SK-N-SH (cell line): ENCODE data around the gene TFF1. TPM values are rescaled to one million over a fixed set of nuclear protein-coding genes. Genes with fewer than 3 reads are reported as not detected.

Experiments used
- CTCF ChIA-PET: fragments of 300-600, 350-600 bp; formaldehyde crosslinking; extraction: SDS; loops from one replicate; lab custom pipeline; 2021; lab: Yijun Ruan, JAX
- POLR2A ChIA-PET: fragments of 350-600 bp; sonication (Branson Sonifier 250); formaldehyde crosslinking; extraction: SDS; loops from one replicate; lab custom pipeline; 2020; ENCODE audit warnings: antibody characterized with exemption, inconsistent platforms; lab: Yijun Ruan, JAX
- DNase-seq: peaks from one replicate; pipeline ENCODE4 v3.0.0; 2012
- H2AFZ ChIP-seq: fragments of 200-600 bp; sonication (generic); 2 replicates; pipeline ENCODE4 v1.8.1; 2016; ENCODE audit warnings: antibody characterized with exemption, mild to moderate bottlenecking, low read depth
- H3F3A ChIP-seq: fragments of 200-600 bp; sonication (generic); replicated peaks from 2 replicates; pipeline ENCODE3; 2016; ENCODE audit warnings: antibody characterized with exemption, mild to moderate bottlenecking; ENCODE audit not compliant: insufficient read depth
- H3K27ac ChIP-seq, 2 experiments: fragments of 200-500 bp in 1 of 2; fragments of 200-600 bp in 1 of 2; sonication (Bioruptor generic) in 1 of 2; sonication (generic), shearing (Covaris generic) in 1 of 2; 2 replicates each; pipeline versions ENCODE4 v1.5.1 to v1.6.1; 2014 to 2016; ENCODE audit warnings: low read depth in 2 of 2, inconsistent platforms in 1 of 2, low read length in 1 of 2, mild to moderate bottlenecking in 1 of 2, mixed read lengths in 1 of 2
- H3K27me3 ChIP-seq: fragments of 200-600 bp; sonication (generic), shearing (Covaris generic); 2 replicates; pipeline ENCODE4 v1.6.1; 2016; ENCODE audit warnings: mixed run types; ENCODE audit not compliant: insufficient read depth
- H3K36me3 ChIP-seq, 2 experiments: fragments of 200-500 bp in 1 of 2; fragments of 200-600 bp in 1 of 2; sonication (Bioruptor generic) in 1 of 2; sonication (generic) in 1 of 2; replicated peaks in 1 of 2; 2 replicates each; pipeline versions ENCODE3 to v1.5.1; 2014 to 2016; ENCODE audit warnings: low read length in 1 of 2, mild to moderate bottlenecking in 1 of 2; ENCODE audit not compliant: insufficient read depth in 2 of 2, control insufficient read depth in 1 of 2
- H3K4me1 ChIP-seq, 2 experiments: fragments of 200-500 bp in 1 of 2; fragments of 200-600 bp in 1 of 2; sonication (Bioruptor generic) in 1 of 2; sonication (generic), shearing (Covaris generic) in 1 of 2; 2 replicates each; pipeline versions ENCODE4 v1.5.1 to v1.6.1; 2014 to 2016; ENCODE audit warnings: low read depth in 1 of 2, low read length in 1 of 2, mixed run types in 1 of 2; ENCODE audit not compliant: insufficient read depth in 2 of 2, control insufficient read depth in 1 of 2
- H3K4me2 ChIP-seq: fragments of 200-600 bp; sonication (generic), shearing (Covaris generic); 2 replicates; pipeline ENCODE4 v1.6.1; 2017; ENCODE audit warnings: mixed run types
- H3K4me3 ChIP-seq, 2 experiments: fragments of 200-500 bp in 1 of 2; fragments of 200-600 bp in 1 of 2; sonication (Bioruptor generic) in 1 of 2; sonication (generic), shearing (Covaris generic) in 1 of 2; 2 replicates each; pipeline versions ENCODE4 v1.5.1 to v1.8.1; 2014 to 2016; ENCODE audit warnings: low read depth in 2 of 2, inconsistent platforms in 1 of 2, low read length in 1 of 2, mild to moderate bottlenecking in 1 of 2, mixed read lengths in 1 of 2, moderate library complexity in 1 of 2
- H3K79me2 ChIP-seq: fragments of 200-600 bp; sonication (generic); 2 replicates; pipeline ENCODE4 v1.8.1; 2017; ENCODE audit warnings: mild to moderate bottlenecking; ENCODE audit not compliant: insufficient read depth
- H3K9ac ChIP-seq: fragments of 200-600 bp; sonication (generic); 2 replicates; pipeline ENCODE4 v1.6.1; 2017; ENCODE audit warnings: mixed run types
- H3K9me2 ChIP-seq: fragments of 200-600 bp; sonication (generic); 2 replicates; pipeline ENCODE4 v1.6.1; 2017; ENCODE audit warnings: mixed run types
- H3K9me3 ChIP-seq: fragments of 200-600 bp; sonication (generic); 2 replicates; pipeline ENCODE4 v1.6.1; 2017; ENCODE audit warnings: mixed run types, mild to moderate bottlenecking, moderate library complexity
- H4K20me1 ChIP-seq: fragments of 200-600 bp; sonication (generic); 2 replicates; pipeline ENCODE4 v1.6.1; 2017; ENCODE audit warnings: mild to moderate bottlenecking, mixed run types; ENCODE audit not compliant: insufficient read depth
- ELF1 ChIP-seq: IDR thresholded peaks from 2 replicates; pipeline ENCODE4 v1.4.0; 2012
- EP300 ChIP-seq, 2 experiments: IDR thresholded peaks; 2 replicates each; pipeline versions ENCODE4 v1.4.0 to v1.6.1; 2012; ENCODE audit warnings: borderline replicate concordance in 1 of 2, low read depth in 1 of 2, low read length in 1 of 2
- FOSL2 ChIP-seq: IDR thresholded peaks from 2 replicates; pipeline ENCODE4 v1.4.0; 2012; ENCODE audit warnings: low read depth, mild to moderate bottlenecking, moderate library complexity, borderline replicate concordance
- FOXJ3 ChIP-seq: sonication (generic); formaldehyde crosslinking; IDR thresholded peaks from 2 replicates; pipeline ENCODE4 v1.5.1; 2020; ENCODE audit warnings: mild to moderate bottlenecking, missing genetic modification reagents
- JUND ChIP-seq: IDR thresholded peaks from 2 replicates; pipeline ENCODE4 v1.4.0; 2012
- MXI1 ChIP-seq: IDR thresholded peaks from 2 replicates; pipeline ENCODE4 v1.6.1; 2012; ENCODE audit warnings: mild to moderate bottlenecking, low read depth, low read length, improper control_type of control experiment
- NRF1 ChIP-seq: IDR thresholded peaks from 2 replicates; pipeline ENCODE4 v1.6.1; 2012; ENCODE audit warnings: low read depth, mild to moderate bottlenecking, low read length
- POLR2AphosphoS5 ChIP-seq: IDR thresholded peaks from 2 replicates; pipeline ENCODE4 v1.6.1; 2012; ENCODE audit warnings: low read depth, low read length
- SIN3A ChIP-seq: IDR thresholded peaks from 2 replicates; pipeline ENCODE4 v1.6.1; 2012; ENCODE audit warnings: low read depth, mild to moderate bottlenecking, low read length, moderate library complexity, borderline replicate concordance
- SMC3 ChIP-seq: IDR thresholded peaks from 2 replicates; pipeline ENCODE4 v1.6.1; 2012; ENCODE audit warnings: low read depth, low read length, improper control_type of control experiment
- WGBS: methylation state at CpG from one replicate; pipeline ENCODE4 v1.1.6; 2017; ENCODE audit warnings: low lambda C conversion rate; 5-methylcytosine and 5-hydroxymethylcytosine counted together
- polyA plus RNA-seq, 3 experiments: library from polyadenylated mRNA; depleted of rRNA; stranded (reverse); fragments of >200 nt; gene quantifications; 2 replicates each; pipeline ENCODE4 v1.2.3, GENCODE V29; 2012
- TF ChIP-seq, protein P1 (sequence below): IDR thresholded peaks from 2 replicates; pipeline ENCODE4 v1.4.0; 2012; ENCODE audit warnings: low read depth, borderline replicate concordance
- TF ChIP-seq, protein P2 (sequence below): IDR thresholded peaks from 2 replicates; pipeline ENCODE4 v1.4.0; 2012; ENCODE audit warnings: low read depth, borderline replicate concordance
- TF ChIP-seq, protein P3 (sequence below): fragments of 150-350 bp; IDR thresholded peaks from 2 replicates; pipeline ENCODE4 v1.6.1; 2016; ENCODE audit warnings: mild to moderate bottlenecking, low read depth, low read length
- TF ChIP-seq, protein P4 (sequence below): fragments of 200-600 bp; sonication (generic); IDR thresholded peaks from 2 replicates; pipeline ENCODE4 v1.6.1; 2017; ENCODE audit warnings: antibody characterized with exemption, mild to moderate bottlenecking, moderate library complexity

Gene TFF1
- polyA plus RNA-seq, 1 of the 3 experiments (the other 2 are of a cell fraction): not detected

DNA sequence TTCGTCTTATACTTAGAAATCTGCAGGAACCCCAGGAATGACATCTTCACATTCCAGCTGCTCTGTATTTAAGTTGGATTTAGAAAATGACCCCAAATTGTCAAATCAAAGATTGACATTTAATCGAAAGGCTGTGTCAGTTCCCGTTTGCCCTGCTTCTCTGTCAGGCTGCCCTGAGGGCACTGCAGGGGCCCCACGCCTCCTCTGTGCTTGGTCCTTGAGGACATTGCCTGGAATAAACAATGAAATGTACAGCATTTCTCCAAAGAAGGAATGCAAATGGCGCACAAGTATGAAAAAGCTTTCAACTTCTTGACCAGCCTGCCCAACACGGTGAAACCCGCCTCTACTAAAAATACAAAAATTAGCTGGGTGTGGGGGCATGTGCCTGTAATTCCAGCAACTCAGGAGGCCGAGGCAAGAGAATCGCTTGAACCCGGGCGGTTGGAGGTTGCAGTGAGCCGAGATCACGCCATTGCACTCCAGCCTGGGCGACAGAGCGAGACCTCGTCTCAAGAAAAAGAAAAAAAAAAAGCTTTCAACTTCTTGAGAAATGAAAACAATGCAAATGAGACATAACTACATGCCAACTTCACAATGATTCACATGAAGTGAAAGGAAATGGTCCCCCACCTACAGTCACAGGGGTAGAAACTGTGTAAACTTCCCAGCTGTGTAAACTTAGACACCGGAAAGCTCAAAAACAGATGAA is 26.6 kb upstream of the TFF1 start:
- Histone ChIP-seq H3K27me3 (no peaks in the 10 kb centered on the region), H3K9me2 (no peaks in the 10 kb centered on the region), H3K79me2 (no peaks in the 10 kb centered on the region), H4K20me1 (no peaks in the 10 kb centered on the region), H3K4me2 (no peak overlapping the region), H3K27ac (no peak overlapping the region), H3K36me3 (no peaks in the 10 kb centered on the region), H3K9me3 (no peaks in the 10 kb centered on the region), H2AFZ (no peak overlapping the region)
- 61% methylated on average over 17 of the region's 17 CpGs for WGBS
- TF ChIP-seq MXI1 (no peak), JUND (no peak), SIN3A (no peak), NRF1 (no peak)
- TF ChIP-seq, protein P1, sequence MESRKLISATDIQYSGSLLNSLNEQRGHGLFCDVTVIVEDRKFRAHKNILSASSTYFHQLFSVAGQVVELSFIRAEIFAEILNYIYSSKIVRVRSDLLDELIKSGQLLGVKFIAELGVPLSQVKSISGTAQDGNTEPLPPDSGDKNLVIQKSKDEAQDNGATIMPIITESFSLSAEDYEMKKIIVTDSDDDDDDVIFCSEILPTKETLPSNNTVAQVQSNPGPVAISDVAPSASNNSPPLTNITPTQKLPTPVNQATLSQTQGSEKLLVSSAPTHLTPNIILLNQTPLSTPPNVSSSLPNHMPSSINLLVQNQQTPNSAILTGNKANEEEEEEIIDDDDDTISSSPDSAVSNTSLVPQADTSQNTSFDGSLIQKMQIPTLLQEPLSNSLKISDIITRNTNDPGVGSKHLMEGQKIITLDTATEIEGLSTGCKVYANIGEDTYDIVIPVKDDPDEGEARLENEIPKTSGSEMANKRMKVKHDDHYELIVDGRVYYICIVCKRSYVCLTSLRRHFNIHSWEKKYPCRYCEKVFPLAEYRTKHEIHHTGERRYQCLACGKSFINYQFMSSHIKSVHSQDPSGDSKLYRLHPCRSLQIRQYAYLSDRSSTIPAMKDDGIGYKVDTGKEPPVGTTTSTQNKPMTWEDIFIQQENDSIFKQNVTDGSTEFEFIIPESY: no peak
- TF ChIP-seq, protein P2, sequence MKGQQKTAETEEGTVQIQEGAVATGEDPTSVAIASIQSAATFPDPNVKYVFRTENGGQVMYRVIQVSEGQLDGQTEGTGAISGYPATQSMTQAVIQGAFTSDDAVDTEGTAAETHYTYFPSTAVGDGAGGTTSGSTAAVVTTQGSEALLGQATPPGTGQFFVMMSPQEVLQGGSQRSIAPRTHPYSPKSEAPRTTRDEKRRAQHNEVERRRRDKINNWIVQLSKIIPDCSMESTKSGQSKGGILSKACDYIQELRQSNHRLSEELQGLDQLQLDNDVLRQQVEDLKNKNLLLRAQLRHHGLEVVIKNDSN: no peak
- TF ChIP-seq, all 33 proteins: peak for 0
- DNase-seq: no peak
- H3F3A ChIP-seq: no peaks in the 10 kb centered on the region
- ChIA-PET CTCF (no interaction called here), POLR2A (no interaction called here)
- H3K4me1 ChIP-seq: no peaks in the 10 kb centered on the region
- no peak overlapping the region for H3K4me3 ChIP-seq
- no peak overlapping the region for H3K9ac ChIP-seq

DNA sequence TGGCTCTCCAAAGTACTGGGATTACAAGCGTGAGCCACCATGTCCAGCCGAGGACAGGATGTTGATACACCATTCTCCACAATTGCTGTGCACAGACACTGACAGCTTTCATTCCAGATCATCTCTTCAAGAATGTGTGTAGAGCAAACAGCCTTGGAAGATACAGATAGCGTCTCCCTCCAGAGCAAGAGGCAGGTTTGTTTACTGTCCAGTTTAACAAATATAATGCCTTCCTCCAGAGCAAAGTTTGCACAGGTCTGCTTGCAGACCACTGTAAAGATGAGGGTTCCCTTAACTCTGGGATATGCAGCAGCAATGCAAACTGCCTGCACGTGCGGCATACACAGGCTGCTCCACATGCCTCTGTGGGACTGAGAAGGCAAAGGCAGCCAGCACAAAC is 25.0 kb upstream of the TFF1 start:
- CTCF ChIA-PET: no interaction called here
- H3K27me3 ChIP-seq: no peaks in the 10 kb centered on the region
- no peaks in the 10 kb centered on the region for H3K36me3 ChIP-seq
- H3K27ac ChIP-seq: no peak overlapping the region
- POLR2A ChIA-PET: no interaction called here
- no peaks in the 10 kb centered on the region for H3K9me3 ChIP-seq
- no peaks in the 10 kb centered on the region for H3K9me2 ChIP-seq
- no peak for DNase-seq
- WGBS: 47% methylated on average over 5 of the region's 5 CpGs
- no peak overlapping the region for H2AFZ ChIP-seq
- no peaks in the 10 kb centered on the region for H4K20me1 ChIP-seq
- no peak overlapping the region for H3K4me2 ChIP-seq
- no peaks in the 10 kb centered on the region for H3K79me2 ChIP-seq
- no peaks in the 10 kb centered on the region for H3F3A ChIP-seq
- H3K4me1 ChIP-seq: no peaks in the 10 kb centered on the region
- no peak overlapping the region for H3K4me3 ChIP-seq
- no peak overlapping the region for H3K9ac ChIP-seq
- TF ChIP-seq, protein P3, sequence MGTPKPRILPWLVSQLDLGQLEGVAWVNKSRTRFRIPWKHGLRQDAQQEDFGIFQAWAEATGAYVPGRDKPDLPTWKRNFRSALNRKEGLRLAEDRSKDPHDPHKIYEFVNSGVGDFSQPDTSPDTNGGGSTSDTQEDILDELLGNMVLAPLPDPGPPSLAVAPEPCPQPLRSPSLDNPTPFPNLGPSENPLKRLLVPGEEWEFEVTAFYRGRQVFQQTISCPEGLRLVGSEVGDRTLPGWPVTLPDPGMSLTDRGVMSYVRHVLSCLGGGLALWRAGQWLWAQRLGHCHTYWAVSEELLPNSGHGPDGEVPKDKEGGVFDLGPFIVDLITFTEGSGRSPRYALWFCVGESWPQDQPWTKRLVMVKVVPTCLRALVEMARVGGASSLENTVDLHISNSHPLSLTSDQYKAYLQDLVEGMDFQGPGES: no peak
- TF ChIP-seq SMC3 (no peak), POLR2AphosphoS5 (no peak), SIN3A (no peak), EP300 (IDR thresholded peaks at IDR 0.05; ENCODE audit: borderline replicate concordance in 1 of 2, low read depth in 1 of 2, low read length in 1 of 2) (no peak), JUND (no peak), ELF1 (no peak), FOXJ3 (CRISPR knock-in tag) (no peak), FOSL2 (no peak)
- TF ChIP-seq, protein P1: no peak
- TF ChIP-seq, protein P4, sequence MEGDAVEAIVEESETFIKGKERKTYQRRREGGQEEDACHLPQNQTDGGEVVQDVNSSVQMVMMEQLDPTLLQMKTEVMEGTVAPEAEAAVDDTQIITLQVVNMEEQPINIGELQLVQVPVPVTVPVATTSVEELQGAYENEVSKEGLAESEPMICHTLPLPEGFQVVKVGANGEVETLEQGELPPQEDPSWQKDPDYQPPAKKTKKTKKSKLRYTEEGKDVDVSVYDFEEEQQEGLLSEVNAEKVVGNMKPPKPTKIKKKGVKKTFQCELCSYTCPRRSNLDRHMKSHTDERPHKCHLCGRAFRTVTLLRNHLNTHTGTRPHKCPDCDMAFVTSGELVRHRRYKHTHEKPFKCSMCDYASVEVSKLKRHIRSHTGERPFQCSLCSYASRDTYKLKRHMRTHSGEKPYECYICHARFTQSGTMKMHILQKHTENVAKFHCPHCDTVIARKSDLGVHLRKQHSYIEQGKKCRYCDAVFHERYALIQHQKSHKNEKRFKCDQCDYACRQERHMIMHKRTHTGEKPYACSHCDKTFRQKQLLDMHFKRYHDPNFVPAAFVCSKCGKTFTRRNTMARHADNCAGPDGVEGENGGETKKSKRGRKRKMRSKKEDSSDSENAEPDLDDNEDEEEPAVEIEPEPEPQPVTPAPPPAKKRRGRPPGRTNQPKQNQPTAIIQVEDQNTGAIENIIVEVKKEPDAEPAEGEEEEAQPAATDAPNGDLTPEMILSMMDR: no peak
